GF-D8 (cell line): ENCODE results near the gene TBCD.

Source experiments
- DNase-seq: peaks from one replicate; lab custom pipeline; 2025; lab: John Stamatoyannopoulos, UW

Gene TBCD

GRCh38 chr17:82810644-82811430, 59.0 kb downstream of the TBCD start:
- no peak for DNase-seq

- DNase-seq = no peak
Measured at GRCh38 chr17:82812058-82812457, 60.2 kb downstream of the TBCD start.

- no peak for DNase-seq
Measured at GRCh38 chr17:82812601-82813000, 60.7 kb downstream of the TBCD start.

- no peak for DNase-seq
Measured at GRCh38 chr17:82813299-82814051, 61.6 kb downstream of the TBCD start.

GRCh38 chr17:82814834-82815233, 63.0 kb downstream of the TBCD start:
- no peak for DNase-seq

GRCh38 chr17:82815354-82815753, 63.5 kb downstream of the TBCD start:
- DNase-seq = no peak

GRCh38 chr17:82815790-82816305, 64.0 kb downstream of the TBCD start:
- DNase-seq = no peak

GRCh38 chr17:82816358-82816757, 64.5 kb downstream of the TBCD start:
- DNase-seq = no peak

GRCh38 chr17:82817947-82818346, 66.1 kb downstream of the TBCD start:
- no peak for DNase-seq

GRCh38 chr17:82820278-82821251, 68.7 kb downstream of the TBCD start:
- DNase-seq = no peak

GRCh38 chr17:82821554-82821953, 69.7 kb downstream of the TBCD start:
- DNase-seq = no peak

GRCh38 chr17:82822281-82822680, 70.4 kb downstream of the TBCD start:
- DNase-seq = no peak

- DNase-seq = no peak
Measured at GRCh38 chr17:82823004-82823403, 71.1 kb downstream of the TBCD start.

- no peak for DNase-seq
Measured at GRCh38 chr17:82825540-82826124, 73.8 kb downstream of the TBCD start.

GRCh38 chr17:82826211-82826610, 74.3 kb downstream of the TBCD start:
- DNase-seq = no peak

GRCh38 chr17:82826956-82827355, 75.1 kb downstream of the TBCD start:
- DNase-seq = no peak

GRCh38 chr17:82828875-82829487, 77.1 kb downstream of the TBCD start:
- no peak for DNase-seq

- no peak for DNase-seq
Measured at GRCh38 chr17:82830249-82830661, 78.4 kb downstream of the TBCD start.

- no peak for DNase-seq
Measured at GRCh38 chr17:82831041-82831817, 79.4 kb downstream of the TBCD start.

- no peak for DNase-seq
Measured at GRCh38 chr17:82831818-82832200, 79.9 kb downstream of the TBCD start.
